Measurements from ENCODE around the gene HDHD5.

- no peak for TF ChIP-seq CREB1 (IDR thresholded peaks at IDR 0.05; ENCODE audit: low read depth)
- TF ChIP-seq BHLHE40 (IDR thresholded peaks at IDR 0.05; ENCODE audit: borderline replicate concordance in 1 of 2, low read depth in 2 of 2, low read length in 1 of 2) = no peak
- no peak for TF ChIP-seq EZH2 (IDR thresholded peaks at IDR 0.05; ENCODE audit: borderline replicate concordance, control insufficient read depth, low read depth, low read length)
- no peak for TF ChIP-seq CTCF (IDR thresholded peaks at IDR 0.05 in 2 of 3, conservative IDR thresholded peaks at IDR 0.05 in 1 of 3; ENCODE audit: control insufficient read depth in 2 of 3, extremely low read depth in 1 of 3, insufficient read depth in 1 of 3, low read depth in 3 of 3, low read length in 3 of 3)
- TF ChIP-seq TARDBP (IDR thresholded peaks at IDR 0.05; ENCODE audit: borderline replicate concordance) = no peak
- no peak for TF ChIP-seq MAX (IDR thresholded peaks at IDR 0.05; ENCODE audit: low read depth, low read length)
These were observed 44.7 kb downstream of the HDHD5 start for GRCh38 chr22:17114173-17114897.
